ENCODE results near the gene NANOS2. TPM values are rescaled to one million over a fixed set of nuclear protein-coding genes. Genes with fewer than 3 reads are reported as not detected.

The NANOS2 gene
- total and polyA plus RNA-seq, 2 of the 13 experiments (the other 11 are each of a cell fraction or from before 2014, with no cell fraction given), result not detected

DNA sequence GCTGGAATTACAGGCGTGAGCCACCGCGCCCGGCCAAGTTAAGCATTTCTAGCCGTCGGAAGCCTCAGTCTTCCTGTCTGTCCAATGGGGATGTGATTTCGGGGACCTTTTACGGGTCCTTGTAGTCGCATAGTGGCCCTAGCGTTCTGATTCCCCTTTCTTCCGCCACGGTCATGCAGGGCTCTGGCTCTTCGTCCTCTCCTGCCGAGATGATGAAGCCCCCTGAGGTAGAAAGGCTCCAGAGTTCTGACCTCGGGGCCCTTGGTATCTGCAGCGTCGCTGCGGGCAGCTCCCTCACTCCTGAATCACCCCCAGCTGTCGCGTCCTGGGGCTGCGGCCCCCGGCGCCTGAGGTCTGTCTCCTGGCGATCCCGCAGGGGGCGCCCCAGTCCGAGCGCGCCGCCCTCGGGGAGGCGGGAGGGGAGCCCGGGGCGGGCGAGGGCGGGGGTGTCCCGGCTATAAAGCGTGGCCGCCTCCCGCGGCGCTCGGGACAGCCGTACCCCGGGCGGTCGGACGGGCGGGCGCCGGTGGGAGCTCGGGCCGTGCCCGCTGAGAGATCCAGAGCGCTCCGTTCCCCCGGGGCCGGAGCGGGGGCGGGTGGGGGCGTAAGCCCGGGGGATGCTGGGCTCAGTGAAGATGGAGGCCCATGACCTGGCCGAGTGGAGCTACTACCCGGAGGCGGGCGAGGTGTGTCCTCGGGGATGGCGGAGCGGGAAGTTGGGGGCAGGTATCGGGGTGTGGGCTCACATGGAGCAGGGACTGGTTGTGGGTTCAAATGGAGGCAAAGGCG, 50.5 kb downstream of the NANOS2 start, which contains the start of gene FOXA3 (continued):
- TF ChIP-seq, protein P1, sequence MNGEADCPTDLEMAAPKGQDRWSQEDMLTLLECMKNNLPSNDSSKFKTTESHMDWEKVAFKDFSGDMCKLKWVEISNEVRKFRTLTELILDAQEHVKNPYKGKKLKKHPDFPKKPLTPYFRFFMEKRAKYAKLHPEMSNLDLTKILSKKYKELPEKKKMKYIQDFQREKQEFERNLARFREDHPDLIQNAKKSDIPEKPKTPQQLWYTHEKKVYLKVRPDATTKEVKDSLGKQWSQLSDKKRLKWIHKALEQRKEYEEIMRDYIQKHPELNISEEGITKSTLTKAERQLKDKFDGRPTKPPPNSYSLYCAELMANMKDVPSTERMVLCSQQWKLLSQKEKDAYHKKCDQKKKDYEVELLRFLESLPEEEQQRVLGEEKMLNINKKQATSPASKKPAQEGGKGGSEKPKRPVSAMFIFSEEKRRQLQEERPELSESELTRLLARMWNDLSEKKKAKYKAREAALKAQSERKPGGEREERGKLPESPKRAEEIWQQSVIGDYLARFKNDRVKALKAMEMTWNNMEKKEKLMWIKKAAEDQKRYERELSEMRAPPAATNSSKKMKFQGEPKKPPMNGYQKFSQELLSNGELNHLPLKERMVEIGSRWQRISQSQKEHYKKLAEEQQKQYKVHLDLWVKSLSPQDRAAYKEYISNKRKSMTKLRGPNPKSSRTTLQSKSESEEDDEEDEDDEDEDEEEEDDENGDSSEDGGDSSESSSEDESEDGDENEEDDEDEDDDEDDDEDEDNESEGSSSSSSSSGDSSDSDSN (CRISPR knock-in tag; IDR thresholded peaks at IDR 0.05), result peak; percentile 58; the same call in 1 of the 2 replicates
- peak; percentile 44 to 90; a peak in 3 of 4 replicates for TF ChIP-seq POLR2A (IDR thresholded peaks at IDR 0.05; ENCODE audit: insufficient read depth in 1 of 2, low read depth in 2 of 2, low read length in 2 of 2)
- peak; percentile 49; the same call in 1 of the 2 replicates for TF ChIP-seq ZMAT3 (CRISPR knock-in tag; conservative IDR thresholded peaks at IDR 0.05)
- TF ChIP-seq ESRRA (CRISPR knock-in tag; IDR thresholded peaks at IDR 0.05; ENCODE audit: low read depth), result peak; percentile 35; the same call in 1 of the 2 replicates
- peak; percentile 22; the same call in 1 of the 2 replicates for TF ChIP-seq KMT2A (CRISPR knock-in tag; IDR thresholded peaks at IDR 0.05)
- TF ChIP-seq, protein P2, sequence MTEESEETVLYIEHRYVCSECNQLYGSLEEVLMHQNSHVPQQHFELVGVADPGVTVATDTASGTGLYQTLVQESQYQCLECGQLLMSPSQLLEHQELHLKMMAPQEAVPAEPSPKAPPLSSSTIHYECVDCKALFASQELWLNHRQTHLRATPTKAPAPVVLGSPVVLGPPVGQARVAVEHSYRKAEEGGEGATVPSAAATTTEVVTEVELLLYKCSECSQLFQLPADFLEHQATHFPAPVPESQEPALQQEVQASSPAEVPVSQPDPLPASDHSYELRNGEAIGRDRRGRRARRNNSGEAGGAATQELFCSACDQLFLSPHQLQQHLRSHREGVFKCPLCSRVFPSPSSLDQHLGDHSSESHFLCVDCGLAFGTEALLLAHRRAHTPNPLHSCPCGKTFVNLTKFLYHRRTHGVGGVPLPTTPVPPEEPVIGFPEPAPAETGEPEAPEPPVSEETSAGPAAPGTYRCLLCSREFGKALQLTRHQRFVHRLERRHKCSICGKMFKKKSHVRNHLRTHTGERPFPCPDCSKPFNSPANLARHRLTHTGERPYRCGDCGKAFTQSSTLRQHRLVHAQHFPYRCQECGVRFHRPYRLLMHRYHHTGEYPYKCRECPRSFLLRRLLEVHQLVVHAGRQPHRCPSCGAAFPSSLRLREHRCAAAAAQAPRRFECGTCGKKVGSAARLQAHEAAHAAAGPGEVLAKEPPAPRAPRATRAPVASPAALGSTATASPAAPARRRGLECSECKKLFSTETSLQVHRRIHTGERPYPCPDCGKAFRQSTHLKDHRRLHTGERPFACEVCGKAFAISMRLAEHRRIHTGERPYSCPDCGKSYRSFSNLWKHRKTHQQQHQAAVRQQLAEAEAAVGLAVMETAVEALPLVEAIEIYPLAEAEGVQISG (CRISPR knock-in tag; IDR thresholded peaks at IDR 0.05), result peak; percentile 28; the same call in 1 of the 2 replicates
- TF ChIP-seq YY1 (IDR thresholded peaks at IDR 0.05; ENCODE audit: insufficient read depth, insufficient replicate concordance, low read depth, low read length), result peak; percentile 79
- no peak for TF ChIP-seq NR2F6 (IDR thresholded peaks at IDR 0.05)
- TF ChIP-seq NR2F6 (CRISPR knock-in tag; IDR thresholded peaks at IDR 0.05), result no peak
- TF ChIP-seq CCAR2 (optimal IDR thresholded peaks at IDR 0.05; ENCODE audit: low read depth, low read length), result no peak
- no peak for TF ChIP-seq ZNF232 (CRISPR knock-in tag; IDR thresholded peaks at IDR 0.05; ENCODE audit: borderline replicate concordance)
- no peak for TF ChIP-seq ZNF850 (CRISPR knock-in tag; conservative IDR thresholded peaks at IDR 0.05)
- TF ChIP-seq ZNF747 (CRISPR knock-in tag; IDR thresholded peaks at IDR 0.05; ENCODE audit: borderline replicate concordance), result peak; percentile 10; the same call in 1 of the 2 replicates
- no peak for TF ChIP-seq NCOA5 (CRISPR knock-in tag; IDR thresholded peaks at IDR 0.05)
- TF ChIP-seq BRD4 (CRISPR knock-in tag; IDR thresholded peaks at IDR 0.05), result 0 out of 2 replicates have a peak, but pooled peaks have one; percentile 35
- TF ChIP-seq RARA (CRISPR knock-in tag; IDR thresholded peaks at IDR 0.05), result peak; percentile 38; the same call in 1 of the 2 replicates
- TF ChIP-seq ZNF333 (CRISPR knock-in tag; IDR thresholded peaks at IDR 0.05; ENCODE audit: borderline replicate concordance), result no peak
- no peak for TF ChIP-seq SOX13 (IDR thresholded peaks at IDR 0.05)
- TF ChIP-seq SOX13 (CRISPR knock-in tag; conservative IDR thresholded peaks at IDR 0.05 in 1 of 2, IDR thresholded peaks at IDR 0.05 in 1 of 2), result no peak
- TF ChIP-seq TARDBP (CRISPR knock-in tag; IDR thresholded peaks at IDR 0.05), result peak; percentile 66; the same call in 1 of the 2 replicates
- peak in 1 of 2 experiments; percentile 72; a peak in 2 of 4 replicates for TF ChIP-seq KLF16 (CRISPR knock-in tag; IDR thresholded peaks at IDR 0.05)
- no peak for TF ChIP-seq HMG20B (CRISPR knock-in tag; conservative IDR thresholded peaks at IDR 0.05)
- TF ChIP-seq RCOR2 (CRISPR knock-in tag; IDR thresholded peaks at IDR 0.05), result peak; percentile 78
- TF ChIP-seq ZNF841 (CRISPR knock-in tag; IDR thresholded peaks at IDR 0.05; ENCODE audit: borderline replicate concordance), result no peak
- TF ChIP-seq, protein P3, sequence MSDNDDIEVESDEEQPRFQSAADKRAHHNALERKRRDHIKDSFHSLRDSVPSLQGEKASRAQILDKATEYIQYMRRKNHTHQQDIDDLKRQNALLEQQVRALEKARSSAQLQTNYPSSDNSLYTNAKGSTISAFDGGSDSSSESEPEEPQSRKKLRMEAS (IDR thresholded peaks at IDR 0.05), result peak; percentile 19
- TF ChIP-seq PRPF4 (IDR thresholded peaks at IDR 0.05; ENCODE audit: low read depth, low read length, poor library complexity, severe bottlenecking), result no peak

Measured in HepG2 (cell line).